CD4-positive, alpha-beta T cell treated with Interleukin-2 at 100 ng/mL for 4 hours (primary cell): ENCODE measurements around the gene ANKRD65.
A peak's percentile ranks its signal among the peaks of the same experiment; 100 is the strongest.
"Not testable (repeated sequence)": the region's sequence is repeated elsewhere in the genome, so short reads cannot be mapped to it uniquely, and the experiment has no call there.

Source experiments
- DNase-seq: peaks from one replicate; pipeline ENCODE4 v3.0.0-alpha.2; 2020; ENCODE audit warnings: low spot score

ANKRD65 gene

DNA sequence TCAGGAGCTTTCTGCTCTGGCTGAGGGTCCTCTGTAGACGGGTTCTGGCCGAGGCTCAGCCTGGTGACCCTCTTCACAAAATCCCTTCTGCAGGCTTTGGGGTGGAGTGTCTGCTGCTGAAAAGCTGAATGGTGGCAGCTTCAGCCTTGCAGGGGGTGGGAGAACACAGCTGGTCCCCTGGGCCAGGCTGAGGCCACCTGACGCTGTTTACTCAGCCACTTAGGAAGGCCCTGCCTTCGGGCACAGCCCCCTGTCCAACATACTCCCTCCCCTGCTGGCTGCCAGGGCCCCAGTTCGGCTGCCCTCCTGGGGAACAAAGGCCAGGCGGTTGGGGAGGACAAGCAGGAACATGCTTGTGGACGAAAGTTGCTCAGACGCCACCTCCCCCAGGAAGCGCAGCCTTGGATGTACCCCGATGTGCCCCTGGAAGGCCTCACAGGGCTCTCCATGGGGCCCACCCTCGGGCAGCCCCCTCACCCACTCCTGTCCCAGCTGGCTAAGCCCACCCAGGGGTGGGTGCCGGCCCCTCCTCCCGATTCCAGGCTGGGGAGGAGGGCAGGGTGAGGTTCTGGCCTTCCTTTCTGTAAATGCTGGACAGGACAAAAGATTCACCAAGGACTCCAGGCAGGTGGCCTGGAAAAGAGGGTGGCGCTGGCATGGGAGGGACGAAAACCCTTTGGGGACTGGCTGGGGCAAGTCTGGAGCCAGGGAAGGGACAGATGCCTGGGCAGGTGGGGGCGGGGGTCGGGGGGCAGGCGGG lies at the start of gene ANKRD65:
Gene ANKRD65, minus strand, starts transcription at position 130 of the 760 bp plus-strand sequence. CDS start 271 bp downstream, outside the sequence.
- DNase-seq, result no peak

GRCh38 chr1:1468196-1468985 lies 47.3 kb upstream of the ANKRD65 start:
- DNase-seq, result not testable (repeated sequence)

- DNase-seq, result no peak
Observed at GRCh38 chr1:1463312-1463711, 42.2 kb upstream of the ANKRD65 start.

DNA sequence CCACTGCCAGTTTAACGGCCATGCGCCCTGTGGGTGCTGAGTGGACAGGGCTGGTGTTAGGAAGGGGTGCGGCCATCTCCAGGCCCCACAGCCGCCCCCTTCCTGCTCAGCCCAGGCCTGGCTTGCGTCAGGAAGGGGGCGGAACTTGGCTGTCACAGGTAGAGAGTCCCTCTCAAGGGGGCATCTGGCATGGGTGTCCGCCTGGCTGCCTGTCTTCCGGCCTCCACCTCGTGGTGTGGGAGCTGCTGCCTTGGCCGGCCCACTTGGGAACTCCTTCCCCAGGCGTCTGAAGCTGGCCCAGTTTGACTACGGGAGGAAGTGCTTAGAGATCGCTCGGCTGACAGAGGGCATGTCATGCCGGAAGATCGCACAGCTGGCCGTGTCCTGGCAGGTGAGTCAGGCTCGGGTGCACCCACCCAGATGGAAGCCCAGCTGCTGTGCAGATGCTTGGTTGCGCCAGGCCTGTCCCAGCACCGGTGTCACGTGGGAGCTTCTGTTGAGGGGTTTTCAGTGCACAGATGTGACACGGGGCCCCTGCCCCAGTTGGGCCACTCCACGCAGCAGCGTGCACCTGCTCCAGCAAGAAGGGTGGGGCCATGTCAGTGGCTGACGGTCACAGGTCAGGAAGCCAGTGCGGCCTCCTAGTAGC lies 41.4 kb upstream of the ANKRD65 start:
- DNase-seq, result peak; percentile 3

DNA sequence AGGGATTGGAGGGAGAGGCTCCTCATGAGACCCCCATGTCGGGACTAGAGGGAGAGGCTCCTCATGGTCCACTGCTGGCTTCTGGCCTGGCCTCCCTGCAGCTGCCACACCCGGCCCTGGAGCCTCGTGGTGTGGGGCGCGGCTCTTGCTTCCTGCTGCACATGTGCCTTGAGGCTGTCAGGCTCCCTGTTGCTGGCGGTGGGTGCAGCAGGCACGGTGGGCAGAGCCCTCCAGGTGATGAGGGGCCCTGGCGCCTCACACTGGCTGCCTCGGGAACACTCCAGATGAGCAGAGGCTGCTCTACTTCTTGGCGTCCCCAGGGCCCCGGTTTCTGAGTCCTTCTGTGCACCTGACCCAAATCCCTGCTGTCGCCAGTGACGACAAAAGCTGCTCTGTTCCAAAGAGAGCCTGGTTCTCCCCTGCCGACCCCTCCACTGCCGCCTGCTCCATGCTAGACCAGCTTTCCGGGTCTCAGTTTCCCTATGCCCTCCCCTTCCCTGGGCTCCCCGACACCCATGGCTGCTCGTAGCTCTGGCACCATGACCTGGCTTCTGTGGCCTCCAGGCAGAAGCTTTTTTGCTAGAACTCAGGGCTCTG lies 40.7 kb upstream of the ANKRD65 start:
- DNase-seq, result no peak

DNA sequence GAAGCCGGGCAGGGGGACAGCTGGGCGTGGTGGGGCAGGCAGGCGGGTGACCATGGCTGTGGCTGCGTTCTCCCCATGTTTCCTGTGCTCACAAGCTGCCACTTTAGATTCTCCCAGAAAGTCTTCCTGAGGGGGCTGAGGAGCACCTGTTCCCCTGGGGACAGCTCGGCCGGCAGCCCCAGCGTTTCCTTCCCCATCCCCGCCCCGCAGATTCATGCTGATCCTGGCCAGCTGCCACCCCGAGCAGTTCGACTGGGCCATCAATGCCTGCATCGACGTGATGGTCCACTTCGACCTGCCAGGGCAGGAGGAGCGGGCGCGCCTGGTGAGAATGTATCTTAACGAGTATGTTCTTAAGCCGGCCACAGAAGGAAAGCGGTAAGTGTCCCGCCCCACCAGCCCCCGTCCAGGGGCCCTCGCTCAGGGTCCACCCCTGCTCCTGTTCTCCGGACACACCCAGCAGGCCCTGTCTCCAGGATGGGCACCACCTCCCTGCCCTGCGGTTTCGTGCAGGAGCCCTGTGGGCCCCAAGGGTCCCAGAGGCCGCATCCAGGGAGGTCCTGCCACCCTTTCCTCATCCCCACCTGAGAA lies 39.6 kb upstream of the ANKRD65 start:
- no peak for DNase-seq

GRCh38 chr1:1459711-1460110 lies 38.6 kb upstream of the ANKRD65 start:
- DNase-seq, result not testable (repeated sequence)

DNA sequence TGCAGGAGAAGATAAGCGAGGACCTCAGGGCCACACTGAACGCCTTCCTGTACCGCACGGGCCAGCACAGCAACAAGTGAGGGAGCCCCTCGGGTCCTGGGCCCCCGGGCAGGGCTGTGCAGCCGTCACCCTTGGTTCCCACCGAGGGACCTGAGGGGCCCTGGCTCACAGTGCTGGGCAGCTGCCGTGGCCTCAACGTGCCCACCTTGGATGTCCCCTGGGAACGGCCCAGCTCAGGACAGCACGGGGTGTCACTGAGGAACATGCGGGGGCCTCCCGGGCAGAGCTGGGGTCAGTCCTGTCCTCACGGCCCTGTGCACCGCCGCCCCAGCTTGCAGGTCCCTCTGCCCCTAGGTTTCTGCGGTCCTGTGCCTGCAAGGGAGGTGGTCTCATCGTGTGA lies 38.1 kb upstream of the ANKRD65 start:
- DNase-seq, result not testable (repeated sequence)

- DNase-seq, result not testable (repeated sequence)
Observed at GRCh38 chr1:1456683-1457255, 35.7 kb upstream of the ANKRD65 start.

DNA sequence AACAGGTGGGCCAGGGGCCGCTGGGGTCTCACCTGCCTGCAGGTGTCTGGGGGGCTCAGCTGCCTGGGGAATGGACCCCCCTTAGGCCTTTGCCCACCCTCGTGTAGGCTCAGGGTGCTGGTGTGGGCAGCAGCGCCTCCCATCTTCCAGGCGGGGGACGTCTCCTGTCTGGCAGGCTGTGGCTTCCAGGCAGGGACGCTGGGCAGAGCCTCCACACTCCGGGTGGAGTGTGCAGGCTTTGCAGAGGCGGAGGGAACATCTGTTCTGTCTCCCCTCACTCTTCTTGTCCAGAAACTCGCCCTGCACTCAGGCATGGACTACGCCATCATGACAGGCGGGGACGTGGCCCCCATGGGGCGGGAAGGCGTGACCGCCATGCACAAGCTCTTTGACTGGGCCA lies 34.9 kb upstream of the ANKRD65 start:
- DNase-seq, result not testable (repeated sequence)

GRCh38 chr1:1455366-1455884 lies 34.3 kb upstream of the ANKRD65 start:
- no peak for DNase-seq

GRCh38 chr1:1454286-1455056 lies 33.4 kb upstream of the ANKRD65 start:
- not testable (repeated sequence) for DNase-seq

DNA sequence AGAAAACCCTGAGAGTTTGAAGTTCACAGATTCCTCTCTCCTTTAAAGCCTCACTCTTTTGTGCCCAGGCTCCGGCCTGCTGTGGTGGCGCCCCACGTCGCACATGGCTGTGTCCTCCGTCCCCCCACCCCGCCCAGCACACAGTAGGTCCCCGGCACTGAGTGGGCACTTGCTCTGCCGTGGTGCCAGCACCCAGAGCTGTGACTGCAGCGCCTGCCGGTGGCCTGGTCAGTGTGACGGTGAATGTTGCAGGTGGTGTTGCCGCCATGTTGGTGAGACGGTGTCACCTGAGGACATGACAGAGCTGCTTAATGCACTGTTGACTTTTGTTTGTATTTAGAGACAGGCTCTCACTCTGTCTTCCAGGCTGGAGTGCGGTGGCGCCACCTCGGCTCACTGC lies 31.8 kb upstream of the ANKRD65 start:
- no peak for DNase-seq

DNA sequence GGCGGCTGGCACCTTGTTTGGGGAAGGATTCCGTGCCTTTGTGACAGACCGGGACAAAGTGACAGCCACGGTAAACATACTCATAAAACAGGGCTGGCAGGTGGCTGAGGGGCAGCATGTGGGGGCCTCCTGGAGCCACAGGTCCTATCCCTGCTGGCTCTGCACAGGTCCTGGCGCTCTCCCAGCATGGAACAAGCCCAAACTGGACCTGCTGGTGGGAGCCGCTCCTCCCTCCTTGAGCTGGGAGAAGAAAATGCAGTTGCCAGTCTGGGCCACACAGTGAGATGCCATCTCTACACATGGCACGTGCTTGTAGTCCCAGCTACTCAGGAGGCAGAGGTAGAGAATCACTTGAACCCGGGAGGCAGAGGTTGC lies 31.3 kb upstream of the ANKRD65 start:
- not testable (repeated sequence) for DNase-seq

DNA sequence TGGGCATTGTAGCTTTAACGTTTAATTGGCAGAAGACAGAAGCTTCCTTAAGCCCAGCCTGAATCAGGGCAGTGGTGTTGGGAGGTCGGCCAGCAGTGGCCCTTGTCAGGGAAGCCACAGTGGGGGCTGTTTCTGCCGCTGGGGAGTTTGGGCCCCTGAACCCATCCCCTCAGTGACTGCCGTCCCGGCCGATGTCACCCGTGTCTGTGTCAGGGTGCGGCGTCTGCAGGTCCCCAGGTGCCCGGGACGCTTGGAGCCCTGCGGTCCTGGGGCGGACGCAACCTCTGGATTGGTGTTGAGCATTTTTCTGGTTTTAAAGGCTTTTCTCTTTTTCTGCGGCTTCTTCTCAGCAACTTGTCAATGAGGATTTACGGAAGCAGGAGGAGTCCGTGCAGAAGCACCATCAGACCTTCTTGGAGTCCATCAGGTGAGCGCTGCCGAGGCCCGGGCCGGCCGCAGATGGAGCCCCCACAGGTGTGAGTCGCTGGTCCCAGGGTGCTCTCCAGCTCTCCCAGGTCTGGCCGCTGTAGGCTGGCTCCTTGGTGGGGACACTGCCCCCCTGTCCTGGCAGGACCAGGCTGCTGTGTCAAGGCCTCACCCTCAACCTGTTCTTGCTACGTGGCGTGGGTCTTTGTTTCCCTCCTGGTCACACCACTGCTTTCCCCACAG lies 30.8 kb upstream of the ANKRD65 start:
- no peak for DNase-seq

DNA sequence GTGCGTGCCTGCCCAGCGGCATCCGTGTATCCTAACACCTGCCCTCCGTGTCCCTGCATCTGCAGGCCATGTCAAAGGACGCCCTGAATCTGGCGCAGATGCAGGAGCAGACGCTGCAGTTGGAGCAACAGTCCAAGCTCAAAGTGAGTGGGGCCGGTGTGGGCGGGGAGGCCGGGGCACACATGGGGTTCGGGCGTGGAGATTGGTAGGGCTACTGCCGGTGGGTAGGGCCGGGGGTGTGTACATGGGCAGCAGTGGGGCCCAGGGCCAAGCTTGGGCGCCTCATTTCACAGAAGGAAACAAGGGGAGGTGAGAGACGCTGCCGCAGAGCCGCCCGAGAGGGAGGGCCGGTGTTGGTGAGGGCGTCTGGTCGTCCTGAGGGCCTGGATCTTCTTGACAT lies 29.5 kb upstream of the ANKRD65 start:
- not testable (repeated sequence) for DNase-seq

- DNase-seq, result no peak
Observed at GRCh38 chr1:1449099-1449739, 28.1 kb upstream of the ANKRD65 start, which contains the start of gene ATAD3C. ATAD3C (plus strand) TSS chr1:1449689; CDS start chr1:1450684, 995 bp downstream.

DNA sequence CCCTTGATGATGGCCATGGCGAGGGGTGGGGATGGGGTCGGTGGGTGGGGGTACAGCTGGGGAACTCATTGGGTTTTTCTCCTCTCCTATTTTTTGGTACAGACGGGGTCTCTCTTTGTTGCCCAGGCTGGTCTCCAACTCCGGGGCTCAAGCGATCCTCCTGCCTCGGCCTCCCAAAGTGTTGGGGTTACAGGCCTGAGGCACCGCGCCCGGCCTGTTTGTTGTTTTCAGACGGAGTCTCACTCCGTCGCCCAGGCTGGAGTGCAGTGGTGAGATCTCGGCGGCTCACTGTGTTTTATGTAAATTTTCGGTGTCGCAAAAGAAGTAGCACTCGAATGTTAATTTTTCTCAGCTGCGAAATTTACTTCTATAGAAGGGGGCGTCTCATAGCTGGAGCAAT lies 25.6 kb upstream of the ANKRD65 start:
- DNase-seq, result not testable (repeated sequence)

GRCh38 chr1:1442069-1442770 lies 21.1 kb upstream of the ANKRD65 start:
- DNase-seq, result no peak
